Skeletal muscle tissue (tissue), 4 donors: ENCODE measurements around the gene PTPRT. TPM values are rescaled to one million over a fixed set of nuclear protein-coding genes. Genes with fewer than 3 reads are reported as not detected.

ENCODE experiments used
- H3K27ac ChIP-seq: one replicate; pipeline ENCODE4 v1.7.0; 2013; ENCODE audit warnings: mild to moderate bottlenecking, low read depth, low read length, inconsistent platforms
- H3K27me3 ChIP-seq, 3 donors: one replicate each; pipeline ENCODE4 v1.7.0; 2013; ENCODE audit warnings: low read length in 3 of 3; ENCODE audit not compliant: control insufficient read depth in 3 of 3, insufficient read depth in 3 of 3
- H3K36me3 ChIP-seq, 3 donors: one replicate each; pipeline ENCODE4 v1.7.0; 2013; ENCODE audit warnings: low read length in 3 of 3; ENCODE audit not compliant: control insufficient read depth in 3 of 3, insufficient read depth in 3 of 3
- H3K4me1 ChIP-seq, 3 donors: one replicate each; pipeline ENCODE4 v1.7.0; 2013; ENCODE audit warnings: low read length in 3 of 3, mild to moderate bottlenecking in 3 of 3; ENCODE audit not compliant: control insufficient read depth in 3 of 3, insufficient read depth in 3 of 3
- H3K4me3 ChIP-seq, 3 donors: one replicate each; pipeline ENCODE4 v1.7.0; 2013; ENCODE audit warnings: low read length in 3 of 3
- H3K9ac ChIP-seq, 3 donors: one replicate each; pipeline ENCODE4 v1.7.0; 2013; ENCODE audit warnings: low read length in 3 of 3, mild to moderate bottlenecking in 3 of 3, moderate library complexity in 2 of 3, low read depth in 1 of 3
- H3K9me3 ChIP-seq, 3 donors: one replicate each; pipeline ENCODE4 v1.7.0; 2013; ENCODE audit warnings: low read length in 3 of 3; ENCODE audit not compliant: control insufficient read depth in 3 of 3
- total RNA-seq: library from RNA; depleted of rRNA; stranded (reverse); fragments of >200 nt; gene quantifications from one replicate; pipeline ENCODE4 v1.2.3, GENCODE V29; 2014
- donor health status: Osteomylitis.

The PTPRT gene
- 1.0 TPM for total RNA-seq

- Histone ChIP-seq H3K27me3 (peaks cover 45 to 49% (median 47%) of the 10 kb centered on the region in 3 donors), H3K4me3 (no peak within 1 kb of the TSS)
These were observed at the start of gene PTPRT for GRCh38 chr20:43189554-43190331. TSS of gene PTPRT (minus strand) at chr20:43189906. CDS start at chr20:43189733, 173 bp downstream.

GRCh38 chr20:43238833-43239232, 49.1 kb upstream of the PTPRT start:
- H3K4me3 ChIP-seq, result no peak overlapping the region
- H3K36me3 ChIP-seq, result no peaks in the 10 kb centered on the region
- no peaks in the 10 kb centered on the region for H3K9me3 ChIP-seq
- H3K4me1 ChIP-seq, result no peaks in the 10 kb centered on the region
- no peak overlapping the region for H3K9ac ChIP-seq
- H3K27me3 ChIP-seq, result peaks cover 0 to 9% (median 6%) of the 10 kb centered on the region in 3 donors
- no peak overlapping the region for H3K27ac ChIP-seq

More at GRCh38 chr20:43189554-43190331, at the start of gene PTPRT:
- Histone ChIP-seq H3K9me3 (peaks cover 0 to 3% (median 0%) of the 10 kb centered on the region in 3 donors), H3K27ac (no peak within 1 kb of the TSS), H3K9ac (no peak within 1 kb of the TSS), H3K36me3 (no peaks in the 10 kb centered on the region), H3K4me1 (no peaks in the 10 kb centered on the region)

GRCh38 chr20:43238266-43238665, 48.6 kb upstream of the PTPRT start:
- Histone ChIP-seq H3K36me3 (no peaks in the 10 kb centered on the region), H3K9me3 (no peaks in the 10 kb centered on the region), H3K27me3 (peaks cover 0 to 9% (median 6%) of the 10 kb centered on the region in 3 donors), H3K9ac (no peak overlapping the region), H3K27ac (no peak overlapping the region), H3K4me1 (no peaks in the 10 kb centered on the region), H3K4me3 (no peak overlapping the region)

- Histone ChIP-seq H3K36me3 (no peaks in the 10 kb centered on the region), H3K4me1 (no peaks in the 10 kb centered on the region), H3K27me3 (peaks cover 0 to 6% (median 4%) of the 10 kb centered on the region in 3 donors), H3K9me3 (no peaks in the 10 kb centered on the region), H3K4me3 (no peak overlapping the region), H3K9ac (no peak overlapping the region), H3K27ac (no peak overlapping the region)
These were observed 48.0 kb upstream of the PTPRT start for GRCh38 chr20:43237651-43238168.

DNA sequence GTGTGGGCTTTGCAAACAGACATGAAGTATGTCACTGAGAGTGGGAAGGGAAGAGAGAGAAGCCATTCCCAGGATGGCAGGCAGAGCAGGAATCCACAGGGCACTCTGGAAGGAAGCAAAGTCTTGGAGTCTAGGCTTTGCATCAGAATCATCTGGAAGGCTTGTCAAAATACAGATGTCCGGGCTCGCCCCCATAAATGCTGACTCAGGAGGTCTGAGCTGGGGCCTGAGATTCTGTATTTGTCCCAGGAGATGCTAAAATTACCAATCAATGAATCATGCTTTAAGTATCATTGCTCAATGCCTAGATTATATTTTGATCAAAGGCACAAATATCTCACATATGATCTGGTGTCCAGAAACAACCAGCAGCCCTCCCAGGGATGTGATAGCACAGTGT, 46.3 kb upstream of the PTPRT start:
- Histone ChIP-seq H3K4me3 (no peak overlapping the region), H3K27me3 (peaks cover 0 to 6% (median 3%) of the 10 kb centered on the region in 3 donors), H3K4me1 (no peaks in the 10 kb centered on the region), H3K27ac (no peak overlapping the region), H3K36me3 (no peaks in the 10 kb centered on the region), H3K9ac (no peak overlapping the region), H3K9me3 (no peaks in the 10 kb centered on the region)

DNA sequence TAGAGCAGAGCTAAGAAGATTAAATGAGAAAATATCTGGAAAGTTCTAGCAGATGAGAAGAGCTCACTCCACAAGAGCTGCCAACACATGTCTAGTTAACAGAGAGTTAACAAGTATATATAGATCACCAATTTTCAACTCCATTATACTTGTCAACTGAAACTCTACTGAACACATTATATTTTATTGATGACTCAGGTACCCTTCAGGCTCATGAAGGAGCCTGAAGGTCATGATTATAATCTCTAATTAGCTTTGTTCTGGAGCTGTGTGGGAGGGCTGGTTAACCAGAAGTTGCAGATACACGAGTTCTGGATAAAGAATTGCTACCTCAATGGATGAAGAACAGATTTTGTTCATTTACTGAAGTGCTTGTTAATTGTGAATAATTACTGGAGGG, 42.1 kb upstream of the PTPRT start:
- peaks cover 0 to 6% (median 0%) of the 10 kb centered on the region in 3 donors for H3K27me3 ChIP-seq
- no peaks in the 10 kb centered on the region for H3K36me3 ChIP-seq
- H3K9ac ChIP-seq, result no peak overlapping the region
- H3K4me1 ChIP-seq, result no peaks in the 10 kb centered on the region
- no peak overlapping the region for H3K4me3 ChIP-seq
- no peaks in the 10 kb centered on the region for H3K9me3 ChIP-seq
- H3K27ac ChIP-seq, result no peak overlapping the region

GRCh38 chr20:43229696-43230095, 40.0 kb upstream of the PTPRT start:
- Histone ChIP-seq H3K9me3 (no peaks in the 10 kb centered on the region), H3K9ac (no peak overlapping the region), H3K4me3 (no peak overlapping the region), H3K27me3 (peaks cover 0 to 4% (median 0%) of the 10 kb centered on the region in 3 donors), H3K27ac (no peak overlapping the region), H3K4me1 (no peaks in the 10 kb centered on the region), H3K36me3 (no peaks in the 10 kb centered on the region)

GRCh38 chr20:43220612-43221011, 30.9 kb upstream of the PTPRT start:
- Histone ChIP-seq H3K9me3 (peaks cover 0 to 3% (median 0%) of the 10 kb centered on the region in 3 donors), H3K27ac (no peak overlapping the region), H3K4me3 (no peak overlapping the region), H3K27me3 (peaks cover 0 to 22% (median 0%) of the 10 kb centered on the region in 3 donors), H3K9ac (no peak overlapping the region), H3K4me1 (no peaks in the 10 kb centered on the region), H3K36me3 (no peaks in the 10 kb centered on the region)

DNA sequence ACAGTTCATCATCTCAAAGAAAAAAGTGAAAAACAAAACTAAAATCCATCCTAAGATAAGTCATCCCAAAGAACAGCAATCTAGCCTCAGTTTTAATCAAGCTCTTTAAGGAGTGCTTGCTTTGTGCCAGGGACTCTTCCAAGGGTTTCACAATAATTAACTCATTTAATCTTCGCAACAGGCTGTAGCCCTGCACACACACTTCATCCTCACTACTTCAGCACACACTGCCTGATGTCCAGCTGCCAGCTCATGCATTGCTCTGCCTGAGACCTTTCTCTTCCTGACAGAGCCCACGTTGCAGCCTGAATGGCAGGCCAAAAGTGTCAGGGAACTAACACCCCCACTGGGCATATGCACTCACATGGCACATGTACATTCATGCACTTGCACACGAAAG, 21.2 kb upstream of the PTPRT start:
- H3K9ac ChIP-seq, result no peak overlapping the region
- no peaks in the 10 kb centered on the region for H3K4me1 ChIP-seq
- H3K9me3 ChIP-seq, result peaks cover 0 to 2% (median 0%) of the 10 kb centered on the region in 3 donors
- no peak overlapping the region for H3K4me3 ChIP-seq
- no peaks in the 10 kb centered on the region for H3K36me3 ChIP-seq
- no peak overlapping the region for H3K27ac ChIP-seq
- peaks cover 0 to 2% (median 0%) of the 10 kb centered on the region in 3 donors for H3K27me3 ChIP-seq

GRCh38 chr20:43209831-43210230, 20.1 kb upstream of the PTPRT start:
- no peaks in the 10 kb centered on the region for H3K36me3 ChIP-seq
- H3K4me1 ChIP-seq, result no peaks in the 10 kb centered on the region
- H3K9me3 ChIP-seq, result peaks cover 0 to 2% (median 0%) of the 10 kb centered on the region in 3 donors
- no peaks in the 10 kb centered on the region for H3K27me3 ChIP-seq
- no peak overlapping the region for H3K9ac ChIP-seq
- no peak overlapping the region for H3K4me3 ChIP-seq
- H3K27ac ChIP-seq, result no peak overlapping the region
